HG02973 (cell line): ENCODE results near the gene OOSP4B.
"Not testable (repeated sequence)": the region's sequence is repeated elsewhere in the genome, so short reads cannot be mapped to it uniquely, and the experiment has no call there.

Experiments
- ATAC-seq: cut with Tn5 transposase; IDR thresholded peaks from one replicate; pipeline ENCODE4 v1.9.1; 2021; ENCODE audit warnings: moderate library complexity; ENCODE audit not compliant: unreplicated experiment

OOSP4B gene

GRCh38 chr11:60059521-60060240 lies 42.7 kb downstream of the OOSP4B start:
- no peak for ATAC-seq

GRCh38 chr11:60064111-60064510 lies 47.1 kb downstream of the OOSP4B start:
- ATAC-seq, result no peak

GRCh38 chr11:60065801-60066200 lies 48.8 kb downstream of the OOSP4B start:
- no peak for ATAC-seq

- ATAC-seq, result no peak
These were observed 52.5 kb downstream of the OOSP4B start for GRCh38 chr11:60069450-60069849.

- not testable (repeated sequence) for ATAC-seq
These were observed 54.7 kb downstream of the OOSP4B start for GRCh38 chr11:60071644-60072043.

GRCh38 chr11:60077216-60077817 lies 60.3 kb downstream of the OOSP4B start:
- ATAC-seq, result no peak

GRCh38 chr11:60077981-60078380 lies 61.0 kb downstream of the OOSP4B start:
- no peak for ATAC-seq

- ATAC-seq, result no peak
These were observed 61.8 kb downstream of the OOSP4B start for GRCh38 chr11:60078745-60079144.

GRCh38 chr11:60080535-60080934 lies 63.6 kb downstream of the OOSP4B start:
- no peak for ATAC-seq
